22Rv1 (cell line): ENCODE data around the gene RAP2A.

Source experiments
- H3K27ac ChIP-seq: fragments of 450-650 bp; 2 replicates; pipeline ENCODE4 v1.5.1; 2017
- CTCF ChIP-seq: fragments of 450-650 bp; IDR thresholded peaks from 2 replicates; pipeline ENCODE4 v1.5.1; 2017; ENCODE audit warnings: mild to moderate bottlenecking
- ZFX ChIP-seq: fragments of 450-650 bp; IDR thresholded peaks from 2 replicates; pipeline ENCODE4 v1.6.1; 2017; ENCODE audit warnings: antibody characterized with exemption, borderline replicate concordance

The RAP2A gene

DNA sequence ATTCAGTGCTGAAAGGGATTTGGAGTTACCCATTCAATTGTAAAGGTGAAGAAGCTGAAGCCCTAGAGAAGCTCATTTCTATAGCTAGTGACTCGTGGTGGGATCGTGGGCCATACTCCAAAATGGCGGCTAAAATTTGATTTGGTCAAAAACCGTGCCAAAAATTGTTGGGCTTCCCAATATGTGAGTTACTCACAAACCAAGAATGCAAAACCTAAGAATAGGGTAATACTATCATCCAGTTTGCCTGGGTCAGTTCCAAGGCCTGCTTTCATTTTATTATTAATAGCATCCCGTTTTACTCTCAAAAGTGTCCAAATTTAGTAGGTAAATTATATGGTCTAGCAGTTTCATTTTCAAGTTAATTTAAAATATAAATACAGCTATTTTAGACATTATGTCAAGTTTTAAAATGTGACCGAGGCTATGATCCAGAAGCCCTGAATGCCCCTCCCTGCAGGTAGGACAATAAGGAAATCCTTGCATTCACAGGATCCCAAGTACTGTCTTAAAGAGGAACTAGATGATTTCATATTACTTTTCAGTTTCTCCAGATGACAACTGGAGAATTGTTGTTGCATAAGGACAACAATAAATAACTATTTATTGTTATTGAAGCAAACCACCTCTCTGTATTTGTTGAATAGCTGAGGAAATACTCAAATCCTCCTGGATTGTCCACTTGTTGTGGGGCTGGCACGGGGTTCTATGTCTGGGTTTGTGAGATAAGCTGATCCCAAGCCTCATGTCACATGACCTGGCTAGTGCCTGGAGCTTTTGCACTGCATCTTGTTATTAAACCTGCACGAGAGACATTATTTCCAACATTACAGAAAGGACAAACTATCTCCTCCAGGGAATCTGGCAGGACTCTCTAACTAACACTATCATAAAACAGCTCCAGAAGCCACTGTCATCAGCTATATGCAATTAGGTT is 11.6 kb upstream of the RAP2A start:
- TF ChIP-seq ZFX = no peak
- no peak for TF ChIP-seq CTCF
- no peak overlapping the region for H3K27ac ChIP-seq

DNA sequence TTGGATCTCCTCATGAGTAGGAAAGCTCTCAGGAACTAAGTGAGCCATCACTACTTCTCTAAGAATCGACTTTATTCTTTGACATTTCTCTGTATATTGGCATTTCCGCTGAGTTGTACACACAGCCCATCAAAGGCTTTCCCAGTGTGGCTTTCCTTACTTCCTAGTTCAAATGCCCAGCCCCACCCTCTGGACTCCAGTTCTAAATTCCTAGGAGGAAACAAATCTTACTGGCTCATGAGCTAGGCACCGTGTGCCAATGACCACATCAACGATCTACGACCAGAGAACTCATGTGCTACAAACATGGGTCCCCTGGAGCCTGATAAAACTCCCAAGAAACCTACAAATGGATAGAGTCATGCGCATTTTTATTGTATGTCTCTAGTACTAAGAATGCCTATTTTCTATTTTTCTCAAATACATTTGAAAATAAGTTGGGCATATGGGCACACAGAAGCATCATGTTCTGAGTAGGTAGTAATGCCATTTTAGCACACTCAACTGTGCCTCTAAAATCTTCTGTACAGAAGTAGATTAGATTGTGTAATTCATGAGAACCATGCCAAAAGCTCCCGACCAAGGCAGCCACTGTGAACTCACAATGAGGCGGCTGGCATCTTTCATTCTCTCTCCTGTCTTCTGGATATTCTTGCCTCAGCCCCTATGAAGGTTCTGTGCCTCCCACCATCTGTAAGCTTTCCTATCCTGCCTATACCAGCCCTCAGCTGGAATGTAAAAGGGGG is 10.5 kb upstream of the RAP2A start:
- no peak overlapping the region for H3K27ac ChIP-seq
- TF ChIP-seq ZFX (no peak), CTCF (no peak)

GRCh38 chr13:97425590-97425989 is 8.4 kb upstream of the RAP2A start:
- TF ChIP-seq CTCF = no peak
- no peak for TF ChIP-seq ZFX
- no peak overlapping the region for H3K27ac ChIP-seq

DNA sequence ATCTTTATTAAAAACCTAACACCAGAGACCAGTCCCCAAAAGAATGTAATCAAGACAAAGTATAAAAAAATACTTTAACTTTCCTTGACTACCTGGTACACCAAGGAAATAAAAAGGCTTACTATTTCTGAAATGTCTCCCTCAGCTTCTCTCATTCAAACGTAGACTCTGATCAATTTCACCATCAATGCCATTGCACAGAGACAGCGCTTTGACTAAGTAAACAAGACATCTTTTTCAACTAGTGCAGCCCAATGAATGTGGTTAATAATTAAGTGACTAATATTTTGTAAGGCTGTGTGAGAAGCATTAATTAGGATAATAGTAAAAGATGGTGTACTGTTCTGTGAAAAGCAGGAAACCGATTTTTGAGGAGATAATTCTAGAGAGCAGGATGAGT is 7.3 kb upstream of the RAP2A start:
- H3K27ac ChIP-seq = no peak overlapping the region
- TF ChIP-seq ZFX = no peak
- no peak for TF ChIP-seq CTCF

DNA sequence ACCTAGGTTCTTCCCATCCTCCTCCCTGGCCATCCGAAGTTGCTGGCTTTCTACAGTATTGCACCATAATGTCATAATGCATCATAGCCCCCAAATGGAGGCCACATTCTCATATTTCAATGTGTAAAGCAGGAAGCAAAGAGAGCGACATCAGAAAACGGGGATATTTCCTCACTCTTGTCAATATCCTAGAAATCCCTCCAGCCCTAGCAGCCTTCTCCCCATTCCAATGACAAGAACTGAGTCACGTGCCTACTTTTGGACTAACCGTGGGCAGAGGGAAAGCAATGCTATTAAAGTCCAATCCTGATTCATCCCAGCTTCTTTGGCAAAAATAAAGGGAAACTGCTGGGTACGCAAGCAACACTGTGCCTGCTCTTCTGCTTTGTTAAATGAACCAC is 4.3 kb upstream of the RAP2A start:
- no peak overlapping the region for H3K27ac ChIP-seq
- TF ChIP-seq CTCF = no peak
- no peak for TF ChIP-seq ZFX

GRCh38 chr13:97430296-97430695 is 3.7 kb upstream of the RAP2A start:
- H3K27ac ChIP-seq = no peak overlapping the region
- TF ChIP-seq ZFX = no peak
- no peak for TF ChIP-seq CTCF
